ENCODE data around the gene CAPRIN1.

DNA sequence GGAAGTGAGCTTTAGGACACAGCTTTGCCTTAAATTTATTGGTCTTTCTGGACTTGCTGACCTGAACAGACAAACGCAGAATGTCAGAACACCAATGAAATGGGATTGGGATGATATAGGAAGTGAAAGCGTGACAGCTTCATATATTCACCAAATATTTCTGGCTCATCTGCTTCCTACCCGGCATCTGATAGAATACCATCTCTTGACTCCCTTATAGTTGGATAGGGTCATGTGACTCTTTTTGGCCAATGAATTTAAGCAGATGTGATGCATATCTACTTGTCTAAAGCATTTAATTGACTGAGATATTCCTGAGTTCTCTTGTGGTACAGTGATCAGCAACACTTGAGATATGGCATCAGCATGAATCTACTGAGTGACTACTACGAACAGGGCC is 2.5 kb upstream of the CAPRIN1 start:
- no peak for TF ChIP-seq POLR2A (IDR thresholded peaks at IDR 0.05; ENCODE audit: low read length)
- no peak for TF ChIP-seq GATA1 (IDR thresholded peaks at IDR 0.05; ENCODE audit: low read depth, low read length)

Measured in erythroblast (primary cell).